Ovary (tissue), 9 donors: ENCODE data around the gene CNTFR. TPM values are rescaled to one million over a fixed set of nuclear protein-coding genes. Genes with fewer than 3 reads are reported as not detected.

Experiments used
- DNase-seq, 5 donors: peaks; one replicate each; pipeline ENCODE4 v3.0.0-alpha.2; 2019 to 2020
- H3K27ac ChIP-seq, 2 donors: fragments of 200-600 bp; one replicate each; pipeline versions ENCODE4 v1.5.1 to v1.8.0; 2019 to 2022
- H3K27me3 ChIP-seq: fragments of 200-600 bp; one replicate; pipeline ENCODE4 v1.8.0; 2022
- H3K36me3 ChIP-seq: fragments of 200-600 bp; sonication (generic); one replicate; pipeline ENCODE4 v1.5.1; 2019
- H3K4me1 ChIP-seq: one replicate; pipeline ENCODE4 v1.8.1; 2013; ENCODE audit warnings: mild to moderate bottlenecking, moderate library complexity; ENCODE audit not compliant: insufficient read depth
- H3K4me3 ChIP-seq: fragments of 200-600 bp; sonication (generic); one replicate; pipeline ENCODE4 v1.5.1; 2017
- H3K9me3 ChIP-seq, 2 donors: fragments of 200-600 bp in 1 of 2; sonication (generic) in 1 of 2; one replicate each; pipeline versions ENCODE4 v1.5.1 to v1.8.1; 2013 to 2019; ENCODE audit warnings: mild to moderate bottlenecking in 1 of 2, moderate library complexity in 1 of 2
- CTCF ChIP-seq, 3 donors: fragments of 450-650 bp in 2 of 3; fragments of 200-600 bp in 1 of 3; IDR thresholded peaks; one replicate each; pipeline versions ENCODE4 v1.5.1 to v1.8.0; 2016 to 2022; ENCODE audit warnings: antibody characterized with exemption in 3 of 3, mild to moderate bottlenecking in 1 of 3
- EP300 ChIP-seq: sonication (generic); formaldehyde crosslinking; IDR thresholded peaks from one replicate; pipeline ENCODE4 v1.6.1; 2017; ENCODE audit warnings: antibody characterized with exemption
- POLR2A ChIP-seq: fragments of 450-650 bp; IDR thresholded peaks from one replicate; pipeline ENCODE4 v1.6.1; 2017; ENCODE audit warnings: antibody characterized with exemption, mild to moderate bottlenecking, moderate library complexity
- WGBS, 3 donors: extraction: QIAGEN DNeasy Blood & Tissue Kit in 1 of 3; methylation state at CpG; one replicate each; pipeline versions ENCODE4 v1.1.5 to v1.1.7; 2013 to 2017; 5-methylcytosine and 5-hydroxymethylcytosine counted together
- intact Hi-C, 4 donors: fragments of 100-400 bp; cut with DNase I; formaldehyde crosslinking; loops; one replicate each; pipeline versions ENCODE4 v1.11.0 to v1.15.1; 2022 to 2023
- polyA plus RNA-seq, 2 donors: library from polyadenylated mRNA; stranded (reverse); fragments of 200-250 nt in 1 of 2; fragments of 350-450 nt in 1 of 2; fragmentation: Illumina TruSeq in 1 of 2; extraction: RNeasy Lipid Tissue Mini Kit (QIAGEN cat#74804) in 1 of 2; gene quantifications; one replicate each; pipeline ENCODE4 v1.2.3, GENCODE V29; 2013 to 2014
- total RNA-seq, 7 donors: library from RNA; depleted of rRNA in 2 of 7; stranded (reverse); fragments of >200 nt in 2 of 7; fragmentation: NEBNext Ultra II Directional in 3 of 7; extraction: Animal tissue kit (Norgen Biotek cat#: 25700) in 3 of 7; gene quantifications; one replicate each; pipeline versions ENCODE4 v1.1.0 to v1.2.4, GENCODE V29; 2016 to 2023
- donor health status: DM: no; HTN: no; CAD: no; lungs with moderate emphysema.
- donor health status: DM: no; HTN: no; CAD: no.
- donor health status: Bipolar disorder and iron deficiency.
- donor health status: DM: yes; HTN: yes; CAD: no.
- donor health status: DM: no; HTN: no; CAD: no.
- donor health status: DM: yes; HTN: yes; CAD: no.

CNTFR gene
- total and polyA plus RNA-seq, 9 donors, result 1.2 to 4.7 (median 2.6) TPM

- Histone ChIP-seq H3K36me3 (no peaks in the 10 kb centered on the region), H3K27me3 (no peaks in the 10 kb centered on the region), H3K9me3 (no peaks in the 10 kb centered on the region), H3K4me3 (no peak overlapping the region), H3K4me1 (peaks cover 3% of the 10 kb centered on the region), H3K27ac (peak overlapping the region; percentile 60 to 61)
- peak in 4 of 5 donors; percentile 56 to 80 (median 74) for DNase-seq
- 24 to 29% (median 27%) methylated on average over 9 of the region's 9 CpGs for WGBS, 3 donors
- intact Hi-C loops, result loop anchor here in 2 of 4 donors (5.0 kb wide), 3 partner anchors 47 to 192 kb away; no protein-coding TSS in a partner anchor
- no peak for TF ChIP-seq CTCF (IDR thresholded peaks at IDR 0.05)
- TF ChIP-seq POLR2A, result no peak
- TF ChIP-seq EP300, result no peak
Observed at GRCh38 chr9:34594177-34594576, 4.7 kb upstream of the CNTFR start.

- Histone ChIP-seq H3K27ac (peak overlapping the region; percentile 60 to 61), H3K36me3 (no peaks in the 10 kb centered on the region), H3K27me3 (no peaks in the 10 kb centered on the region), H3K9me3 (no peaks in the 10 kb centered on the region), H3K4me3 (no peak overlapping the region), H3K4me1 (peaks cover 3% of the 10 kb centered on the region)
- intact Hi-C loops, result loop anchor here in 3 of 4 donors (2.0 to 5.0 kb wide), 4 partner anchors 44 to 191 kb away; no protein-coding TSS in a partner anchor
- WGBS, 3 donors, result 6 to 7% (median 7%) methylated on average over 17 to 26 of the region's 26 CpGs
- DNase-seq, result peak; percentile 79 to 93 (median 82)
- no peak for TF ChIP-seq EP300
- TF ChIP-seq CTCF (IDR thresholded peaks at IDR 0.05), result no peak
- TF ChIP-seq POLR2A, result no peak
Observed at GRCh38 chr9:34592895-34593601, 3.5 kb upstream of the CNTFR start.

GRCh38 chr9:34591917-34592866, 2.7 kb upstream of the CNTFR start:
- intact Hi-C loops, result loop anchor here (2.0 to 5.0 kb wide), 4 partner anchors 43 to 190 kb away; no protein-coding TSS in a partner anchor
- no peak for DNase-seq
- TF ChIP-seq EP300, result no peak
- peak in 1 of 3 donors; percentile 7 for TF ChIP-seq CTCF (IDR thresholded peaks at IDR 0.05)
- H3K9me3 ChIP-seq, result no peaks in the 10 kb centered on the region
- 34 to 40% (median 38%) methylated on average over 15 to 16 of the region's 16 CpGs for WGBS, 3 donors
- no peaks in the 10 kb centered on the region for H3K27me3 ChIP-seq
- H3K27ac ChIP-seq, result no peak overlapping the region
- H3K4me3 ChIP-seq, result no peak overlapping the region
- no peaks in the 10 kb centered on the region for H3K36me3 ChIP-seq
- peaks cover 3% of the 10 kb centered on the region for H3K4me1 ChIP-seq

GRCh38 chr9:34591248-34591916, 1.9 kb upstream of the CNTFR start:
- no peaks in the 10 kb centered on the region for H3K9me3 ChIP-seq
- WGBS, 3 donors, result 17 to 34% (median 22%) methylated on average over 45 to 60 of the region's 60 CpGs
- H3K4me3 ChIP-seq, result no peak overlapping the region
- no peaks in the 10 kb centered on the region for H3K27me3 ChIP-seq
- H3K27ac ChIP-seq, result no peak overlapping the region
- no peaks in the 10 kb centered on the region for H3K36me3 ChIP-seq
- peaks cover 3% of the 10 kb centered on the region for H3K4me1 ChIP-seq
- peak; percentile 75 to 93 (median 88) for DNase-seq
- intact Hi-C loops, result loop anchor here in 3 of 4 donors (2.0 to 5.0 kb wide), 4 partner anchors 43 to 189 kb away; no protein-coding TSS in a partner anchor
- peak; percentile 81 to 93 (median 90) for TF ChIP-seq CTCF (IDR thresholded peaks at IDR 0.05)
- TF ChIP-seq EP300, result no peak
- no peak for TF ChIP-seq POLR2A
